B cell (primary cell): Measurements from ENCODE around the gene KRTAP12-4. TPM values are rescaled to one million over a fixed set of nuclear protein-coding genes. Genes with fewer than 3 reads are reported as not detected.

Experiments
- ATAC-seq: fragments of 200-7000 bp; cut with Tn5 transposase; one replicate; pipeline ENCODE4 v1.10.0; 2021; ENCODE audit warnings: low read depth, mild to moderate bottlenecking, moderate number of reproducible peaks, moderate library complexity
- CTCF ChIA-PET: fragments of 350-600 bp; sonication (Branson Sonifier 250); formaldehyde crosslinking; loops from one replicate; lab custom pipeline; 2021; ENCODE audit warnings: antibody characterized with exemption, inconsistent platforms; lab: Charles Lee
- POLR2A ChIA-PET: fragments of 350-600 bp; sonication (Branson Sonifier 250); formaldehyde crosslinking; loops from one replicate; lab custom pipeline; 2021; ENCODE audit warnings: antibody characterized with exemption; lab: Charles Lee
- DNase-seq: peaks from one replicate; pipeline ENCODE4 v3.0.0; 2013
- H2AFZ ChIP-seq: 2 replicates; pipeline ENCODE4 v1.6.1; 2012; ENCODE audit warnings: mild to moderate bottlenecking, low read depth, low read length; ENCODE audit not compliant: insufficient read depth, poor library complexity, severe bottlenecking
- H3K27ac ChIP-seq, 2 donors: 1 replicate in 1 of 2; 2 replicates in 1 of 2; pipeline ENCODE4 v1.5.1; 2012 to 2013; ENCODE audit warnings: low read length in 2 of 2, mild to moderate bottlenecking in 2 of 2, moderate library complexity in 1 of 2
- H3K27me3 ChIP-seq, 4 experiments: fragments of 200-600 bp in 1 of 4; sonication (generic) in 1 of 4; replicated peaks in 1 of 4; 1 replicate in 2 of 4; 2 replicates in 2 of 4; pipeline versions ENCODE4 v1.6.1 to v1.7.0; 2013 to 2016; ENCODE audit warnings: low read length in 3 of 4, mild to moderate bottlenecking in 2 of 4, mixed read lengths in 1 of 4, moderate library complexity in 1 of 4; ENCODE audit not compliant: insufficient read depth in 4 of 4, control insufficient read depth in 3 of 4; ENCODE audit errors: control extremely low read depth in 1 of 4
- H3K36me3 ChIP-seq, 2 experiments: replicated peaks in 1 of 2; 1 replicate in 1 of 2; 2 replicates in 1 of 2; pipeline versions ENCODE4 v1.6.1 to v1.7.1; 2013; ENCODE audit warnings: low read length in 1 of 2; ENCODE audit not compliant: insufficient read depth in 2 of 2, control insufficient read depth in 1 of 2; ENCODE audit errors: control extremely low read depth in 1 of 2, extremely low read depth in 1 of 2
- H3K4me1 ChIP-seq, 2 donors: fragments of 200-600 bp in 1 of 2; sonication (generic) in 1 of 2; 1 replicate in 1 of 2; 2 replicates in 1 of 2; pipeline versions ENCODE4 v1.5.1 to v1.6.1; 2013 to 2017; ENCODE audit warnings: low read length in 2 of 2; ENCODE audit not compliant: control insufficient read depth in 2 of 2, insufficient read depth in 2 of 2
- H3K4me2 ChIP-seq: replicated peaks from 2 replicates; pipeline ENCODE3; 2012; ENCODE audit warnings: mild to moderate bottlenecking, low read depth, low read length; ENCODE audit not compliant: poor library complexity, severe bottlenecking
- H3K4me3 ChIP-seq, 5 experiments: fragments of 200-600 bp in 1 of 5; sonication (generic) in 1 of 5; 1 replicate in 3 of 5; 2 replicates in 2 of 5; pipeline versions ENCODE4 v1.5.1 to v1.7.0; 2011 to 2016; ENCODE audit warnings: low read length in 4 of 5, mild to moderate bottlenecking in 4 of 5, low read depth in 2 of 5, control low read depth in 1 of 5, moderate library complexity in 1 of 5; ENCODE audit not compliant: insufficient read depth in 1 of 5; ENCODE audit errors: control extremely low read depth in 1 of 5, extremely low read depth in 1 of 5
- H3K79me2 ChIP-seq: fragments of 200-600 bp; sonication (generic); one replicate; pipeline ENCODE4 v1.6.0; 2016; ENCODE audit warnings: low read length; ENCODE audit not compliant: control insufficient read depth, insufficient read depth
- H3K9ac ChIP-seq: fragments of 200-600 bp; sonication (generic); 2 replicates; pipeline ENCODE4 v1.6.1; 2017; ENCODE audit warnings: mild to moderate bottlenecking, low read length, moderate library complexity
- H3K9me3 ChIP-seq, 3 donors: one replicate each; pipeline versions ENCODE4 v1.6.1 to v1.7.1; 2013; ENCODE audit warnings: low read length in 2 of 3; ENCODE audit not compliant: control insufficient read depth in 2 of 3, insufficient read depth in 1 of 3; ENCODE audit errors: control extremely low read depth in 1 of 3
- H4K20me1 ChIP-seq: 2 replicates; pipeline ENCODE4 v1.6.0; 2012; ENCODE audit warnings: mild to moderate bottlenecking, low read length; ENCODE audit not compliant: insufficient read depth, control insufficient read depth, poor library complexity, severe bottlenecking
- H3K27ac Mint-ChIP-seq: one replicate; pipeline ENCODE4 v1.8.0; 2021; ENCODE audit warnings: mixed read lengths
- H3K27me3 Mint-ChIP-seq: one replicate; pipeline ENCODE4 v1.8.0; 2021; ENCODE audit warnings: mixed read lengths
- H3K4me1 Mint-ChIP-seq: one replicate; pipeline ENCODE4 v1.8.0; 2021; ENCODE audit warnings: mixed read lengths
- H3K4me3 Mint-ChIP-seq: one replicate; pipeline ENCODE4 v1.8.0; 2021; ENCODE audit warnings: mixed read lengths
- H3K9me3 Mint-ChIP-seq: one replicate; pipeline ENCODE4 v1.8.0; 2022; ENCODE audit warnings: mixed read lengths; ENCODE audit not compliant: insufficient read depth
- EZH2 ChIP-seq: IDR thresholded peaks from 2 replicates; pipeline ENCODE4 v1.6.1; 2012; ENCODE audit warnings: borderline replicate concordance, low read depth, mild to moderate bottlenecking, moderate library complexity, low read length; ENCODE audit not compliant: insufficient read depth, poor library complexity, severe bottlenecking
- WGBS: methylation state at CpG from one replicate; pipeline ENCODE4 v1.1.5; 2013; ENCODE audit warnings: missing lambda C conversion rate; ENCODE audit not compliant: insufficient coverage; 5-methylcytosine and 5-hydroxymethylcytosine counted together
- intact Hi-C: fragments of 100-400 bp; cut with micrococcal nuclease; formaldehyde crosslinking; loops from one replicate; pipeline ENCODE4 v1.10.0; 2022
- polyA plus RNA-seq: library from polyadenylated mRNA; depleted of rRNA; stranded (reverse); fragments of >200 nt; gene quantifications from 2 replicates; pipeline ENCODE4 v1.2.3, GENCODE V29; 2012
- total RNA-seq, 2 donors: library from RNA; stranded (reverse); fragments of 120-200 nt in 1 of 2; gene quantifications; 1 replicate in 1 of 2; 2 replicates in 1 of 2; pipeline versions ENCODE4 v1.2.3 to v1.2.4, GENCODE V29; 2013 to 2022
- TF ChIP-seq, protein P1 (sequence below): fragments of 200-600 bp; IDR thresholded peaks from one replicate; pipeline ENCODE4 v1.8.0; 2022; ENCODE audit warnings: antibody characterized with exemption, mild to moderate bottlenecking

Gene KRTAP12-4
- total and polyA plus RNA-seq, 2 donors (not counting 1 experiment from before 2014, with no cell fraction given) = not detected

GRCh38 chr21:44667612-44668011 is 13.2 kb upstream of the KRTAP12-4 start:
- DNase-seq = no peak
- no peak overlapping the region for H3K4me3 Mint-ChIP-seq
- no peaks in the 10 kb centered on the region for H4K20me1 ChIP-seq
- no peaks in the 10 kb centered on the region for H3K4me1 Mint-ChIP-seq
- H3K4me1 ChIP-seq = no peaks in the 10 kb centered on the region
- H3K27ac Mint-ChIP-seq = no peak overlapping the region
- no peak overlapping the region for H3K9ac ChIP-seq
- WGBS = no CpG with 5 or more reads among the region's 1 CpG
- ATAC-seq = no peak
- H3K4me2 ChIP-seq = no peak overlapping the region
- H2AFZ ChIP-seq = no peak overlapping the region
- H3K9me3 Mint-ChIP-seq = peaks cover 8% of the 10 kb centered on the region
- H3K27ac ChIP-seq = no peak overlapping the region
- H3K4me3 ChIP-seq = no peak overlapping the region
- peaks cover 0 to 19% (median 0%) of the 10 kb centered on the region in 4 experiments for H3K27me3 ChIP-seq
- H3K79me2 ChIP-seq = no peaks in the 10 kb centered on the region
- peaks cover 31% of the 10 kb centered on the region for H3K27me3 Mint-ChIP-seq
- no peaks in the 10 kb centered on the region for H3K36me3 ChIP-seq
- TF ChIP-seq EZH2 = no peak
- TF ChIP-seq, protein P1, sequence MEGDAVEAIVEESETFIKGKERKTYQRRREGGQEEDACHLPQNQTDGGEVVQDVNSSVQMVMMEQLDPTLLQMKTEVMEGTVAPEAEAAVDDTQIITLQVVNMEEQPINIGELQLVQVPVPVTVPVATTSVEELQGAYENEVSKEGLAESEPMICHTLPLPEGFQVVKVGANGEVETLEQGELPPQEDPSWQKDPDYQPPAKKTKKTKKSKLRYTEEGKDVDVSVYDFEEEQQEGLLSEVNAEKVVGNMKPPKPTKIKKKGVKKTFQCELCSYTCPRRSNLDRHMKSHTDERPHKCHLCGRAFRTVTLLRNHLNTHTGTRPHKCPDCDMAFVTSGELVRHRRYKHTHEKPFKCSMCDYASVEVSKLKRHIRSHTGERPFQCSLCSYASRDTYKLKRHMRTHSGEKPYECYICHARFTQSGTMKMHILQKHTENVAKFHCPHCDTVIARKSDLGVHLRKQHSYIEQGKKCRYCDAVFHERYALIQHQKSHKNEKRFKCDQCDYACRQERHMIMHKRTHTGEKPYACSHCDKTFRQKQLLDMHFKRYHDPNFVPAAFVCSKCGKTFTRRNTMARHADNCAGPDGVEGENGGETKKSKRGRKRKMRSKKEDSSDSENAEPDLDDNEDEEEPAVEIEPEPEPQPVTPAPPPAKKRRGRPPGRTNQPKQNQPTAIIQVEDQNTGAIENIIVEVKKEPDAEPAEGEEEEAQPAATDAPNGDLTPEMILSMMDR = no peak
- CTCF ChIA-PET = no interaction called here
- peaks cover 0 to 34% (median 13%) of the 10 kb centered on the region in 3 donors for H3K9me3 ChIP-seq
- POLR2A ChIA-PET = no interaction called here
- intact Hi-C loops = no loop called here

DNA sequence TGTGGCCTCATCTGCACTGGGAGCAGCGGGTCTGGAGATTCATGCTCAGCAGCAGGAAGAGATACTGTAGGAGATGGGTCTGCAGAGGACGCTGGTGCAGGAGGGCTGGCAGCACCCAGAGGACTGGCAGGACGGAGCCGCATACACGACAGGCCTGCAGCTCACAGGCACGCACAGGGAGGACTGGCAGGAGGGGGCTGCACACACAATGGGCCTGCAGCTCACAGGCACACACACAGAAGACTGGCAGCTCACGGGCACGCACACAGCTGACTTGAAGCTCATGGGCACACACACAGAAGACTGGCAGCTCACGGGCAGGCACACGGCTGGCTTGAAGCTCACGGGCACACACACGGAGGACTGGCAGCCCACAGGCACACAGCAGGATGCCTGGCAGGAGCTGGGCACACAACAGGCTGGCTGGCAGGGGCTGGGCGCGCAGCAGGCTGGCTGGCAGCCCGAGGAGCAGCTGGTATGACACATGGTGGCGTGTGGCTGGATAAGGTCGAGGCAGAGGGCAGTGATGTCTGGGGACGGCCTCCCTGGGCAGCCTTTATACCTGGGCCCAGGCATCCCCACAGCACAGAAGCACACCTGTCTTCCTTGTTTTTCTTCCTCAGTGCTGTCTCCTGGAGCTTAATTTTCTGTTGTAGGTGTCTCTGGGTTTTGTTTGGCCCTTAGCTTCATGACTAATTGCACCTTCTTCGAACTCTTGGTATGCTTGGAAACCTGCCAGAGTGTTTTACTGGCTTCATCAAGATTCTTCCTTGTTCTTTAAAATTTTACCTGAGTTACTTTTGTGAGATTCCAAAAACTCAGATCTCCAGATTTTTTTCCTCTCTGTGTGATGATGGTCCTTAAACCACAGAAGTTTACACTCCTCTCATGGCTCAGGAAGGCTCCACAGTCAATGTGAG is 12.2 kb upstream of the KRTAP12-4 start, which contains the start of gene KRTAP12-2:
KRTAP12-2 (minus strand) TSS at position 527 of the 920 bp plus-strand sequence; CDS start at position 486, 41 bp downstream.
- intact Hi-C loops = no loop called here
- Histone ChIP-seq H3K9me3 (peaks cover 0 to 26% (median 6%) of the 10 kb centered on the region in 3 donors), H3K4me2 (no peak within 1 kb of the TSS), H3K4me1 (no peaks in the 10 kb centered on the region), H3K4me3 (no peak within 1 kb of the TSS), H3K27ac (no peak within 1 kb of the TSS), H3K27me3 (peaks cover 0 to 19% (median 0%) of the 10 kb centered on the region in 4 experiments), H3K79me2 (no peaks in the 10 kb centered on the region), H3K36me3 (no peaks in the 10 kb centered on the region), H2AFZ (no peak within 1 kb of the TSS), H3K9ac (no peak within 1 kb of the TSS), H4K20me1 (no peaks in the 10 kb centered on the region)
- ChIA-PET POLR2A (no interaction called here), CTCF (no interaction called here)
- no peak within 1 kb of the TSS for H3K27ac Mint-ChIP-seq
- no peak within 1 kb of the TSS for H3K4me3 Mint-ChIP-seq
- ATAC-seq (no peak), DNase-seq (no peak)
- peaks cover 38% of the 10 kb centered on the region for H3K27me3 Mint-ChIP-seq
- H3K4me1 Mint-ChIP-seq = no peaks in the 10 kb centered on the region
- TF ChIP-seq, protein P1 = no peak
- TF ChIP-seq EZH2 = no peak
- 75% methylated on average over 17 of the region's 19 CpGs for WGBS
- H3K9me3 Mint-ChIP-seq = peaks cover 8% of the 10 kb centered on the region
